Heart right ventricle (tissue), 16 donors: ENCODE data around the gene ZFP92. TPM values are rescaled to one million over a fixed set of nuclear protein-coding genes. Genes with fewer than 3 reads are reported as not detected.

Experiments used
- ATAC-seq, 8 donors: fragments of 200-7000 bp; cut with Tn5 transposase; one replicate each; pipeline ENCODE4 v1.9.1; 2020; ENCODE audit warnings: mild to moderate bottlenecking in 8 of 8, moderate library complexity in 8 of 8, moderate number of reproducible peaks in 1 of 8
- DNase-seq, 2 donors: peaks; one replicate each; pipeline ENCODE4 v3.0.0-alpha.2; 2020
- H3K27ac ChIP-seq, 10 donors: fragments of 200-600 bp; sonication (generic) in 2 of 10; one replicate each; pipeline versions ENCODE4 v1.5.0 to v1.8.0; 2020 to 2022; ENCODE audit warnings: mild to moderate bottlenecking in 3 of 10
- H3K27me3 ChIP-seq, 7 donors: fragments of 200-600 bp; one replicate each; pipeline ENCODE4 v1.8.0; 2021 to 2022; ENCODE audit warnings: mild to moderate bottlenecking in 2 of 7
- H3K36me3 ChIP-seq, 9 donors: fragments of 200-600 bp; sonication (generic) in 1 of 9; one replicate each; pipeline versions ENCODE4 v1.5.0 to v1.8.0; 2020 to 2022; ENCODE audit warnings: mild to moderate bottlenecking in 2 of 9
- H3K4me1 ChIP-seq, 9 donors: fragments of 200-600 bp; sonication (generic) in 1 of 9; one replicate each; pipeline versions ENCODE4 v1.5.0 to v1.8.0; 2020 to 2022; ENCODE audit warnings: mild to moderate bottlenecking in 4 of 9
- H3K4me3 ChIP-seq, 10 donors: fragments of 200-600 bp; sonication (generic) in 2 of 10; one replicate each; pipeline versions ENCODE4 v1.5.0 to v1.8.0; 2020 to 2022; ENCODE audit warnings: mild to moderate bottlenecking in 7 of 10, moderate library complexity in 2 of 10
- H3K9me3 ChIP-seq, 11 donors: fragments of 200-600 bp in 10 of 11; sonication (generic) in 2 of 11; one replicate each; pipeline versions ENCODE4 v1.5.0 to v1.8.0; 2013 to 2022; ENCODE audit warnings: mild to moderate bottlenecking in 2 of 11, control low read depth in 1 of 11, moderate library complexity in 1 of 11
- WGBS, 2 donors: extraction: QIAGEN DNeasy Blood & Tissue Kit; methylation state at CpG; one replicate each; pipeline ENCODE4 v1.1.7; 2013; ENCODE audit warnings: inconsistent platforms in 1 of 2; 5-methylcytosine and 5-hydroxymethylcytosine counted together
- intact Hi-C, 10 donors: fragments of 100-400 bp; cut with DNase I; formaldehyde crosslinking; loops; one replicate each; pipeline versions ENCODE4 v1.11.1 to v1.14.2; 2022
- polyA plus RNA-seq, 2 donors: library from polyadenylated mRNA; stranded (reverse); fragments of 200-250 nt; gene quantifications; one replicate each; pipeline ENCODE4 v1.2.3, GENCODE V29; 2013
- total RNA-seq, 10 donors: library from RNA; stranded (reverse); fragmentation: NEBNext Ultra II Directional in 3 of 10; extraction: Animal tissue kit (Norgen Biotek cat#: 25700) in 3 of 10; gene quantifications; one replicate each; pipeline versions ENCODE4 v1.2.1 to v1.2.4, GENCODE V29; 2021 to 2023
- TF ChIP-seq, protein P1 (sequence below), 9 donors: fragments of 200-600 bp; sonication (generic) in 2 of 9; IDR thresholded peaks; one replicate each; pipeline versions ENCODE4 v1.5.0 to v1.8.0; 2021 to 2022; ENCODE audit warnings: antibody characterized with exemption in 9 of 9, mild to moderate bottlenecking in 5 of 9, moderate library complexity in 1 of 9
- donor health status: Arrhythmogenic right ventricular cardiomyopathy.
- donor health status: ischemic (EF 13 %, LVEDD 7.1; RV severe dilation, severe dysfunction).
- donor health status: healthy with polysubstance abuse.
- donor health status: DM: no; HTN: yes; CAD: no.
- donor health status: DM: no; HTN: no; CAD: no.
- donor health status: ischemic (EF 25% LVEDD 6.9; RV normal size, moderate dysfunction).
- donor health status: ischemic (EF 25% LVEDD 5.7; RV mildly dilated, moderate dysfunction).
- donor health status: healthy.
- donor health status: DM: yes; HTN: yes; CAD: no.
- donor health status: Ischemic cardiomyopathy.
- donor health status: ischemic (EF 35%, LVEDD 5.7; RV mildly dilated, moderate dysfunction).
- donor health status: nonischemic (EF 11% LVEDD 7.7; RV severe dilation, severe dysfunction).
- donor health status: DM: yes; HTN: yes; CAD: no.
- donor health status: PGD.
- donor health status: ischemic (EF 29% LVEDD 5.4; RV normal size, mild dysfunction).
- donor health status: nonischemic (EF 23%, LVEDD 6.1; RV moderate dilation, normal function).

Gene ZFP92
- total and polyA plus RNA-seq, 12 donors, result 0.17 to 1.6 (median 0.44) TPM

DNA sequence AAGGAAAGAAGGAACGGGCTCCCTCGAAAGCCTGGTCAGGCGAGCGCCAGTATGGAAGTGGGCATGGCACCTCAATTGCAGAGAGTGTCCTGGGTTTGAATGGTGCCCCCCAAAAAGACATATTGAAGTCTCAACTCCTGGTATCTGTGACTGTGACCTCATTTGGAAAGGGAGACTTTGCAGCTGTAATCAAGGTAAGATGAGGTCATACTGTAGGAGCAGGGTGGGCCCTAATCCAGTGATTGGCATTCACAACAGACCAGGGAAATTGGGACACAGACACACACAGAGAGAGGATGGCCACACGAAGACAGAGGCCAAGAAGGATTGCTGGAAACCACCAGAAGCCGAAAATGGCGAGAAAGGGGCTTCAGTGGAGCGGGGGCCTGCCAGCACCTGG lies 6.4 kb downstream of the ZFP92 start:
- Histone ChIP-seq H3K9me3 (no peaks in the 10 kb centered on the region), H3K27me3 (peaks cover 0 to 12% (median 0%) of the 10 kb centered on the region in 7 donors), H3K36me3 (no peaks in the 10 kb centered on the region), H3K27ac (no peak overlapping the region), H3K4me1 (peaks cover 0 to 8% (median 0%) of the 10 kb centered on the region in 9 donors), H3K4me3 (no peak overlapping the region)
- 94 to 95% methylated on average over 8 of the region's 8 CpGs for WGBS, 2 donors
- TF ChIP-seq, protein P1, sequence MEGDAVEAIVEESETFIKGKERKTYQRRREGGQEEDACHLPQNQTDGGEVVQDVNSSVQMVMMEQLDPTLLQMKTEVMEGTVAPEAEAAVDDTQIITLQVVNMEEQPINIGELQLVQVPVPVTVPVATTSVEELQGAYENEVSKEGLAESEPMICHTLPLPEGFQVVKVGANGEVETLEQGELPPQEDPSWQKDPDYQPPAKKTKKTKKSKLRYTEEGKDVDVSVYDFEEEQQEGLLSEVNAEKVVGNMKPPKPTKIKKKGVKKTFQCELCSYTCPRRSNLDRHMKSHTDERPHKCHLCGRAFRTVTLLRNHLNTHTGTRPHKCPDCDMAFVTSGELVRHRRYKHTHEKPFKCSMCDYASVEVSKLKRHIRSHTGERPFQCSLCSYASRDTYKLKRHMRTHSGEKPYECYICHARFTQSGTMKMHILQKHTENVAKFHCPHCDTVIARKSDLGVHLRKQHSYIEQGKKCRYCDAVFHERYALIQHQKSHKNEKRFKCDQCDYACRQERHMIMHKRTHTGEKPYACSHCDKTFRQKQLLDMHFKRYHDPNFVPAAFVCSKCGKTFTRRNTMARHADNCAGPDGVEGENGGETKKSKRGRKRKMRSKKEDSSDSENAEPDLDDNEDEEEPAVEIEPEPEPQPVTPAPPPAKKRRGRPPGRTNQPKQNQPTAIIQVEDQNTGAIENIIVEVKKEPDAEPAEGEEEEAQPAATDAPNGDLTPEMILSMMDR (IDR thresholded peaks at IDR 0.05), result no peak
- intact Hi-C loops, result no loop called here
- DNase-seq (no peak), ATAC-seq (no peak)

DNA sequence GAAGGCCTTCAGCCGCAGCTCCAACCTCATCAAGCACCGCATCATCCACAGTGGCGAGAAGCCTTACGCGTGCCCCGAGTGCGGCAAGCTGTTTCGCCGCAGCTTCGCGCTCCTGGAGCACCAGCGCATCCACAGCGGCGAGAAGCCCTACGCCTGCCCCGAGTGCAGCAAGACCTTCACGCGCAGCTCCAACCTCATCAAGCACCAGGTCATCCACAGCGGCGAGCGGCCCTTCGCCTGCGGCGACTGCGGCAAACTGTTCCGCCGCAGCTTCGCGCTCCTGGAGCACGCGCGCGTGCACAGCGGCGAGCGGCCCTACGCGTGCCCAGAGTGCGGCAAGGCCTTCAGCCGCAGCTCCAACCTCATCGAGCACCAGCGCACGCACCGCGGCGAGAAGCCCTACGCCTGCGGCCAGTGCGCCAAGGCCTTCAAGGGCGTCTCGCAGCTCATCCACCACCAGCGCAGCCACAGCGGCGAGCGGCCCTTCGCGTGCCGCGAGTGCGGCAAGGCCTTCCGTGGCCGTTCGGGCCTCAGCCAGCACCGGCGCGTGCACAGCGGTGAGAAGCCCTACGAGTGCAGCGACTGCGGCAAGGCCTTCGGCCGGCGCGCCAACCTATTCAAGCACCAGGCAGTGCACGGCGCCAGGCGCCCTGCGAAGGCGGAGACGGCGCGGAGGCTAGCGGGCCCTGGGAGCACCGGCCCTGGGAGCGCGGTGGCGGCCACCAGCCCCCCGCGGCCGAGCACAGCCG lies 9.8 kb downstream of the ZFP92 start:
- peaks cover 0 to 16% (median 0%) of the 10 kb centered on the region in 7 donors for H3K27me3 ChIP-seq
- H3K36me3 ChIP-seq, result no peaks in the 10 kb centered on the region
- no peak overlapping the region for H3K4me3 ChIP-seq
- ATAC-seq, result peak in 1 of 8 donors; percentile 39
- H3K27ac ChIP-seq, result no peak overlapping the region
- no peak for DNase-seq
- TF ChIP-seq, protein P1 (IDR thresholded peaks at IDR 0.05), result no peak
- intact Hi-C loops, result no loop called here
- H3K9me3 ChIP-seq, result no peaks in the 10 kb centered on the region
- WGBS, 2 donors, result 91 to 92% methylated on average over 52 to 90 of the region's 91 CpGs
- H3K4me1 ChIP-seq, result peaks cover 0 to 8% (median 0%) of the 10 kb centered on the region in 9 donors

DNA sequence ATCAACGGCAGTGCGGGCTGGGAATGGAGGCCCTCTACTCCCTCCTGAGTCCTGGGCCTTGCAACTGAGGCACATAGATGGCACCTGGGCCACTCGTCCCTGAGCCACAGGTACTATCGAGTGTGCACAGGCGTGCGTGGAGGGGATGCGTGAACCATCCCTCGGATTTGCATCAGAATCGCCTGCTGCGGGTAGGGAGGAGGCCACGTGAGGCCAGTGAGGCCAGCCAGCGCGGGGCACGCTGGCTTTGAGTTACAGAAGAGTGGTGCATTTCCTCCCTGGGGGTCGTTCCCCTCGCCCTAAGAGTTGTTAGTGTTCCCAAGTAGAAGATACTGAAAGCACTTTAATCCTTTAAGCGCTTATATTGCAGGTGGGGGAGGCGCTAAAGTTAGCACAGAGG lies 10.6 kb downstream of the ZFP92 start:
- H3K4me1 ChIP-seq, result peaks cover 0 to under 1% (median 0%) of the 10 kb centered on the region in 9 donors
- no peak overlapping the region for H3K4me3 ChIP-seq
- intact Hi-C loops, result no loop called here
- ATAC-seq (no peak), DNase-seq (no peak)
- WGBS, 2 donors, result 90 to 93% methylated on average over 17 to 18 of the region's 18 CpGs
- TF ChIP-seq, protein P1 (IDR thresholded peaks at IDR 0.05), result no peak
- H3K9me3 ChIP-seq, result no peaks in the 10 kb centered on the region
- H3K27ac ChIP-seq, result no peak overlapping the region
- peaks cover 0 to 10% (median 0%) of the 10 kb centered on the region in 7 donors for H3K27me3 ChIP-seq
- no peaks in the 10 kb centered on the region for H3K36me3 ChIP-seq

DNA sequence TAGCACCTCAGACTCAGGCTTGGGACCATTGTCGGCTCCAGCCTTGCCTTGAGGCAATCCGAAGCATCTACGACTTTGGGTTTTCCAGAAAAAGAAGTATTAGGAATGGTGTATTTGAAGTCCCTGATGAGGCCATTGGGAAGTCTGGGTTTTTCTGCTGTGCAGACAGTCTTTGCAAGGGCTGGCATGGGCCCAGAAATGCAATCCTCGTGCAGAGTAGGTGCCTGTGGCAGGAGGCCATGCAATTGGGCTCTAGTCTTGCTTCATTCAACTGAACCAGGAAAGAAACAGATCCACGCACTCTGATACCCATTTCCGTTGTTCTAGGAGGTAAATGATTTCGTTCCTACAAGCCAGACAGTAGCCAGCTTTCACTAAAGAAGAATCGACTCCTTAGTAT lies 12.4 kb downstream of the ZFP92 start:
- H3K9me3 ChIP-seq, result no peaks in the 10 kb centered on the region
- peak in 1 of 8 donors; percentile 40 for ATAC-seq
- intact Hi-C loops, result no loop called here
- H3K36me3 ChIP-seq, result no peaks in the 10 kb centered on the region
- TF ChIP-seq, protein P1 (IDR thresholded peaks at IDR 0.05), result no peak
- peaks cover 0 to 8% (median 0%) of the 10 kb centered on the region in 7 donors for H3K27me3 ChIP-seq
- H3K27ac ChIP-seq, result no peak overlapping the region
- WGBS, 2 donors, result 70% methylated on average over 8 of the region's 8 CpGs
- DNase-seq, result peak in 1 of 2 donors; percentile 41
- no peaks in the 10 kb centered on the region for H3K4me1 ChIP-seq
- H3K4me3 ChIP-seq, result no peak overlapping the region
